ENCODE data around the gene TMEM234. TPM values are rescaled to one million over a fixed set of nuclear protein-coding genes. Genes with fewer than 3 reads are reported as not detected.
A peak's percentile ranks its signal among the peaks of the same experiment; 100 is the strongest.

TMEM234 gene
- total RNA-seq, 1 donor from 2014 or later = 27.9 TPM

GRCh38 chr1:32199717-32200072 lies 22.5 kb downstream of the TMEM234 start:
- Mint-ChIP-seq H3K9me3 (ENCODE audit: unreplicated experiment) (no peaks in the 10 kb centered on the region), H3K4me1 (ENCODE audit: unreplicated experiment) (peaks cover 33% of the 10 kb centered on the region), H3K27me3 (ENCODE audit: unreplicated experiment) (no peaks in the 10 kb centered on the region), H3K27ac (ENCODE audit: unreplicated experiment) (peak overlapping the region; percentile 96), H3K36me3 (ENCODE audit: unreplicated experiment) (peaks cover 10% of the 10 kb centered on the region), H3K4me3 (ENCODE audit: unreplicated experiment) (peak overlapping the region; percentile 88)
- no peak for DNase-seq (ENCODE audit: extremely low spot score, unreplicated experiment)
- TF ChIP-seq CTCF (IDR thresholded peaks at IDR 0.05) = no peak

- peak overlapping the region; percentile 18 for H3K4me3 Mint-ChIP-seq (ENCODE audit: unreplicated experiment)
- TF ChIP-seq CTCF (IDR thresholded peaks at IDR 0.05) = no peak
- no peaks in the 10 kb centered on the region for H3K9me3 Mint-ChIP-seq (ENCODE audit: unreplicated experiment)
- peaks cover 33% of the 10 kb centered on the region for H3K4me1 Mint-ChIP-seq (ENCODE audit: unreplicated experiment)
- peak overlapping the region; percentile 96 for H3K27ac Mint-ChIP-seq (ENCODE audit: unreplicated experiment)
- H3K27me3 Mint-ChIP-seq (ENCODE audit: unreplicated experiment) = no peaks in the 10 kb centered on the region
- H3K36me3 Mint-ChIP-seq (ENCODE audit: unreplicated experiment) = peaks cover 14% of the 10 kb centered on the region
- no peak for DNase-seq (ENCODE audit: extremely low spot score, unreplicated experiment)
Observed at GRCh38 chr1:32199043-32199716, 23.0 kb downstream of the TMEM234 start.

GRCh38 chr1:32198237-32199042 lies 23.7 kb downstream of the TMEM234 start:
- Mint-ChIP-seq H3K27me3 (ENCODE audit: unreplicated experiment) (no peaks in the 10 kb centered on the region), H3K27ac (ENCODE audit: unreplicated experiment) (peak overlapping the region; percentile 96), H3K4me3 (ENCODE audit: unreplicated experiment) (no peak overlapping the region), H3K4me1 (ENCODE audit: unreplicated experiment) (peaks cover 33% of the 10 kb centered on the region), H3K36me3 (ENCODE audit: unreplicated experiment) (peaks cover 18% of the 10 kb centered on the region), H3K9me3 (ENCODE audit: unreplicated experiment) (no peaks in the 10 kb centered on the region)
- DNase-seq (ENCODE audit: extremely low spot score, unreplicated experiment) = no peak
- no peak for TF ChIP-seq CTCF (IDR thresholded peaks at IDR 0.05)

GRCh38 chr1:32197837-32198236 lies 24.3 kb downstream of the TMEM234 start:
- peak overlapping the region; percentile 96 for H3K27ac Mint-ChIP-seq (ENCODE audit: unreplicated experiment)

More at GRCh38 chr1:32197837-32198236, 24.3 kb downstream of the TMEM234 start:
- DNase-seq (ENCODE audit: extremely low spot score, unreplicated experiment) = no peak
- Mint-ChIP-seq H3K4me1 (ENCODE audit: unreplicated experiment) (peaks cover 33% of the 10 kb centered on the region), H3K36me3 (ENCODE audit: unreplicated experiment) (peaks cover 24% of the 10 kb centered on the region), H3K27me3 (ENCODE audit: unreplicated experiment) (no peaks in the 10 kb centered on the region), H3K9me3 (ENCODE audit: unreplicated experiment) (no peaks in the 10 kb centered on the region), H3K4me3 (ENCODE audit: unreplicated experiment) (no peak overlapping the region)
- no peak for TF ChIP-seq CTCF (IDR thresholded peaks at IDR 0.05)

Measured in osteocyte (in vitro differentiated cells).